GM18511 (cell line): Measurements from ENCODE around the gene MGP.

Source experiments
- ATAC-seq: cut with Tn5 transposase; IDR thresholded peaks from one replicate; pipeline ENCODE4 v1.9.1; 2021; ENCODE audit warnings: mild to moderate bottlenecking, moderate library complexity; ENCODE audit not compliant: unreplicated experiment

MGP gene

DNA sequence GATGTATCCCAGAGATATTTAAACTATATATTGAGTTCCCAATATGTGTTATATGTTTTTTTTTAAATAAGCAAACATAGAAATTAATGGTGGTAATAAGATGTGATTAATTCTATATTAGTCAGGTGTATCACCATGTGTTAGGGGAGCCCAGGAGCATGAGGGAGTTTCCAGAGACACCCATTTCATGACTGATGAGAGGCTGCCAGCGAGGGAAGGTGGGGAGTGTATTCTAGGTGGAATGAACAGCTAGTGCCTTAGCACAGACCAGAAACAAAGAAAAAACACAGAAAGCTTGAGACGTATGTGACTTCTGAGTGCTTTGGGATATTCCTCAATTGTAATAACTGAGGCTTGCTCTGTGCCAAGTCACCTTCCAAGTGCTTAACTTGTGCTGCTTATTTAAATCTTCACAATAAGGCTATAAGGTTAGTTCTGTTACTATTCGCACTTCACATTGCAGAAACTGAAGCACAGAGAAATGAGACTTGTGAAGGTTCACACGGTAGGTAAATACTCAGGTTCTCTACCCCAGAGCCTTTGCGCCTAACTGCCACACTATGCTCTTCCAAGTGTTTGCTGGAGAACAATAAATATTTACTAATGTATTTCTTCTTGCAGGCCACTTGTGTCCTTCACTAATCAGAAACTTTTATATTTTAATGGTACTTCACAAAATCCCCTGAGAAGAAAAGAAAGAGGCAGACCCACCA, 17.9 kb upstream of the MGP start:
- ATAC-seq, result no peak

DNA sequence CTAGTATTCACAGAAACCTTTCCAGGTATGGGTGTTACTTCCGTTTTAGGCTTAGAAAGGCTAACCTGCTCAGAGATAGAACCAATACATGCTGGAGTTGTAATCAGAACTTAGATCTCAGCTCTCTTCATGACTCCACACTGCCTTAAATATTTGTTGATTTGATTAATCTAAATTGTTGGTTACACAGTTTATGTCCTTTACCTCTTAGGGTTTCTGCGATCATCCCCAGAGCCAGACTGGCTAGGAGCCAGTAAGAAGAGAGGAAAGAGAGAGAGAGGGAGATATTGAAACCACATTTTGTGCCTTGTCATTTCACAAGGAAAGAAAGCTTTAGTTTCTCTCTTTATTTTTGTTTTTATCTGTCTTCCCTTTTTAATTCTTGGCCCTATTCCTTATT, 16.8 kb upstream of the MGP start:
- ATAC-seq, result no peak

DNA sequence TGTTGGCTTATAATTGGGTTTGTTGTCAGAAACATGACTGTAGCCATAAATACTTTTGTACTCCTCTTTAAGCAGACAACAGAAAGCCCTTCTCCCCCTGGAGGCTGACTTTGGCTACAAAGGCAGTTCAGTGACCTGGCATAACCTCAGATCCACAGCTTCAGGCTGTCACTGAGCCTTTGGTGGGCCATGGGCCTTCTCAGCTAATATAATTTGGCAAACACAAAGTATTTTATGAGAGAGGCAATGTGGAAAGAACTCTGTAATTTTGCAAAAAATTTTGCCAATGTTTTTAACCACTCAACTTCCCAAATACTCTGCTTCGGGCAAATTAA, 15.5 kb upstream of the MGP start:
- no peak for ATAC-seq

DNA sequence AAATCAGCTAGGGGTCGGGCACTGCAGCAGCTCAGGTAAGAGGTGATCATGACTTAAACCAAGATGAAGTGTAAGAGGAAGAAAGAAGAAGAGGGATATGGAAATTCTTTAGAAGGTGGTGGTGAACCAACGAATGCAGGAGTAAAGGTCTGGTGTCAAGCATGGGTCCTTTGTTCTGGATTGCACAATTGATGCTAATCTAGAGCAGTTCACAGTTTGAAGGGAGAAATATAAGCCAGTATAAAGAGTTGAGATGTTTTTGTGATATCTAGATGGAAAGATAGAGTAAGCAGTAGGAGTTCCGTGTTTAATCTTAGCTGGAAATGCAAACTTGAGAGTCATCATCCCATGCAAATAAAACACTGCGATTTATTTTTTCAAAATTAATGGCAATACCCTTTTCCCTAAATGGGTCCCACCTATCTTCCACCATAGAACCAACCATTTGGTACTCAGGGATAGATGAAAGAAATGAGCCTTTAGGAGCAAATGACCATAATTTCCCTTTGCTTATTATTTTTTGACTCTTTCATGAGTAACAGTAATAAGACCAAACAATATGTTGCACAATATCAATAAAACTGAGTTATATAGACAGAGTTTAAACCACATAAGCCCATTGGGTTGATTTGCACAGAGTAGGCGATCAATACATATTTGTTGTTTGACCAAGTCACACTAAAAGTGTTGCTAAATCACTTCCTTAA, 15.0 kb upstream of the MGP start:
- ATAC-seq, result no peak

DNA sequence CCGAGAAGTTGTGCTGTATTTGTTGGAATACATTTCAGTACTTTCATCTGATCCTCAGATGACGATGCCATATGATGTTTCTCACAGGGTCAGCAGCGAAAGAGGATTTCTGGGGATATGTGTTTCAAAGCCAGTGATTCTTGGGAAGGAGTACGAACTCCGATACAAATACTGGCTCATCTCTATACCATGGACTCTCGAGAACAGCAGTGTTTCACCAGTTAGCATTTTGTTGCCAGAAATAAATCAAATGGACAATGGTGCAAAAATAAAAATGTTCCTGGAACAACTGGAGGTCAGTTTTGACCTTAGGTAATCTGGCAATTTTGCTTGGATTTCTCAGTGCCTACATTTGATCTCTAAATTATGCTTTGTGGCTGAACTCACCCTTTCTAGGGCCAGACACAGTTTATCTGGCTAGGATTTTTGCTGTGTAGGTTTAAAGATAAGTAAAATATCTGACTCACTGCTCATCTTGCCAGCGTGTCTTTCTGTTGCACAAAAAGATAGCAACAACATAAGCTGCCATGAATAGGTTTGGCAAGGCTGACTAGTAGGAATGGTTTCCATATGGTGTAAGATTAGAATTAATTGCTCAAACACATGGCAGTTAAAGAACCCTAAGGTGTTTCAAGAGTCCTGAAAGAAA, 11.0 kb upstream of the MGP start:
- no peak for ATAC-seq

DNA sequence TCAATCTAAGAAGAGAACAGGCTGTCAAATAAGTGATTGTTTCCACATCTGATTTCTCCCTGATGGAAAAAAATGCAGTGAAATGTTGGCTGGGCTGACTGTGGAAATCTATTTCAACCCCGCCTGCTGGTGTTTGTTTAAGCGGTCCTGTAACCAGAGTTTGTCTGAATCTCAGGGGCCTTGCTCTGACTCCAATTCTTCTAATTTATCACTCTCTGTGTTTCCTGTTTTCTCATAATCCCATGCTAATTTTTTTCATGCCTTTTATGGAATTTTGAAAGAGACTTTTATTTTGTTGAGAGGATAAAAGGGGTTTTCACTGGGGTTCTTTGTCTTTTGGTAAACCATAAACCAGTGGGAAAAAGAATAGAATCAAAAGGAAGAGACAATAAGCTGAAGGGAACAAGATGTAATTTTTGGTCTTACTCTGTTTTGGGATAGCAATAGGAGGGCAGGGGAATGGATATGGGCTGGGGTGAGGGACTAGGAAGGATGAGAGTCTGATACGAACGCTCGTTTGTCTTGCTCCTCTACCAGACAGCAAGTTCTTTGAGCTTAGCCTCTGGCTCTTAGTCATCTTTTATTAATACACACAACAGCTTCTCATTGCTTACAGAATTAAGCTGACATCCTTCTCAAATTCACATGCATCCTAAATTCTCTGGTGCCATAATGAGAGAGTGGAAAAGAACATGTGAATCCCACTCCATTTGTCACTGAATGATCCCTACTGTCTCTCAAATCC, 8.0 kb upstream of the MGP start:
- no peak for ATAC-seq

DNA sequence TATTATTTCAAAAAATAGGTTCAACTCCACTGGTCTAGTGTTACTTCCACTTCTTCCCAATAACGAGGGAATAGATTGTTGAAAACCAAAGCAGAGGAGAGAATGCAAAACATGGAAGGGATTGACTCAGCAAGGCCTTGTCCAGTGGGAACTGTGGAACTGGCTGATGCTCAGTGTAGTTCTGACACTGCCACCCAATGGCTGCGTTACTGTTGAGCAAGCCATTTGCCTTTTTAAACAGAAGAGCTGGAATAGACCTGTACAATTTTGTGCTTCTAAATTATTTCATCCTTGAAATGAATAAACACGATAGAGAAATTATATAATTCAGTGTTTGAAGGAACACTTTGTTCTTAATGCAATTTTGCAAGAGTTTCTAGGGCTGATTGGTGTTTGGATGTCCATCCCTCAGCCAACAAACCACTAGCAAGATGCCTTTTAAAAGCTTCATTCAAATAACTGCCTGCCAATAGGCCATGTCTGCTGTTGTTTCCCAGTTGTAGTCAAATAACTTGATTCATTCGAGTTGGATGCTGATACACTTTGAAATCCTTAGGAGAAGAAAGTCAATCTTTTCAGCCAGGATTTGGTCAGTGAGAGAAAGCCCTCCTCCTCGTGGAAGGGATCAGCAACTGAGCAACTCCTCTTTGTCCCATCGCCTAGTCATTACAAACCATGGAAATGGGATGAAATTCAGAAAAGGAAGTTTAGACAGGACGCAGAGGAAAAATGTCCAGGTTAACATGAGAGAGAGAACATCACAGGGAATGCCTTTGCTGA, 7.3 kb upstream of the MGP start:
- no peak for ATAC-seq

DNA sequence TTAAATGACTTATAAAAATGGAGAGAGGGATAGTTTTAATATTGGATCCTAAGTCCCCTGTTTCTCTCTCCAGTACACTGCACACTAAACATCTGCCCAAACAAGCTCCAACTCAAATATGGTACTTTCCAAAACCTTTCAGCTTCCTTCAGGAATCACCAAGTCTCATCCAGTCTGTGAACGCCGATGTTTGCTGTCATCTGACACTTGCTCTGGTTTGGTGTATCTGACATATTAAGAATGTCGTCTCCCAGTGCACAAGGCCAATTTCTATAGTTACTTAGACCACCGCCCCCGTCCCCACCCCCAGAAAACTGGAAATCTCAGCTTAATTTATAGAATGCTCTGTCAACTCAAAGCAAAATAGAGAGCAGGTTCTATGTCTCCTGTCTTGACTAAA, 5.0 kb upstream of the MGP start:
- no peak for ATAC-seq

DNA sequence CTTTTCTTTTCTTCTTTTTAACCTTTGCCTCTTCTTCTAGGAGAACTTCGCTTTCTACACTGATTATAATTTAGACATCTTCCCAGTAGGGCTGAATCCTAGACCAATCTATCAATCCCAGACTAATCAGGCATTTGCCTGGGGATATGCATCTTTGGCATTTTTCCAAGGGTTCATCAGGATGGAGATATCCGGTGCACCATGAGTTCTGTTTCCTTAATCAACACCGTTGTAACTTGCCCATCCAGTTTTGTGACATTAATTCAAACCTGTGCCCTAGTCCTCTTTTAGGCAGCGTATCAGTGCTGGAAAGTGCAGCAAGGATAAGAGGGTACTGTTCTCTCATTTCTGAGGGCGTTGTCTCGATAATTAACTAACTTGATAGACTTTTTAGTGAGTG, 617 bp upstream of the MGP start:
- ATAC-seq, result no peak

DNA sequence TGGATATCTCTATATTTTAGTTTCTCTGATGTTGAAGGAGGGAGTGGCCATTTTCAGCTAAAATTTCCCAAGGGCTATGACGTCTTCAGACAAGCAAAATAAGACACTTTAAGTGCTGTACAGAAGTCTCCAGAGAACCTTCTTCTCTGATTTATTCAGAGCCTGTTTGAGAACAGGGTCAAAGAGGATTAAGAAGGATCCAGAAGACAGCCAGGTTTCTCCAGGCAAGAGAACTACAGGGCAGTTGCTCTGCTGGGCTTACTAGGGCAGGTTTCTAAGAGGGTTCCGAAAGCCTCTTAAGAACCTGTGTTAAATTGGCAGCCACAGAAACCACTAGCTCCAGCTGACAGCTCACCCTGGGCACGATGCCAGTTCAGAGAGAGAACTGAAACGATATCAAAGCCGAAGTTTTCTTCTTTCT, 1.2 kb downstream of the MGP start:
- ATAC-seq, result peak; percentile 99

DNA sequence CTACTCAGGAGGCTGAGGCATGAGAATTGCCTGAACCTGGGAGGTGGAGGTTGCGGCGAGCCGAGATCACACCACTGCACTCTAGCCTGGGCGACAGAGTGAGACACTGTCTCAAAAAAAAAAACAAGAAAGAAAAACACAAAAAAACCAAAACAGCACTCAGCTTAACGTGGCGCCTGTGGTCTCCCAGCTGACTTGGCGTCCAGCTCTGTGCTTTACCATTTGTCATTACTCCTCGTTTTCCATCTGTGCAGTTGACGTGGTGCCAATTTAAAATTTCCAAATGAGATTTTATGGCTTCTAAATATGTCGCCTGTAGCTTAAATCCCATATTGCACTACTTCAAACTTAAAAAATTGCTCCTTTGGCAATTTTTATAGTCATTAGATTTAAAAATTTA, 2.0 kb downstream of the MGP start:
- ATAC-seq, result no peak

DNA sequence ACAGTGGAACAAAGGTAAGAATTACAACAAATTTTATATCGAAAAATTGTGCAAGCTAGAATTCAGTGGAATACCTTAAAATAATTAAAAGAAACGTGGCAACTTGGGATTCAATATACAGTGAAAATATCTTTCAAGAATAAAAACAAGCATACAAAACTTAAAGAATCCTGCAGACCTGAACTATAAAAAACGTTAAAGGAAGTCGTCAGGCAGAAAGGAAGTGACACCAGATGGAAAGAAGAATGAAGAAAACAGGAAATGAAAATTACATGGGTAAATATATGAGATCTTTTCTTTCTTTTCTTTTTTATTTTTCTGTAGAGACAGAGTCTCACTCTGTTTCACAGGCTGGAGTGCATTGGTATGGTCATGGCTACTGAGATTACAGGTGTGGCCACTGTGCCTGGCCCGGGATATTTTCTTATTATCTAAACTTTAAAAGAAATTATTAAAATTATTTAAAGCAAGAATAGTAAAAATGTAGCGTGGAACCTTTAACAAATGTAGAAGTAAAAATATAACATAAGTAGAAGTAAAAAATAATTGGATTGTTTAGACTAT, 4.7 kb downstream of the MGP start:
- no peak for ATAC-seq

DNA sequence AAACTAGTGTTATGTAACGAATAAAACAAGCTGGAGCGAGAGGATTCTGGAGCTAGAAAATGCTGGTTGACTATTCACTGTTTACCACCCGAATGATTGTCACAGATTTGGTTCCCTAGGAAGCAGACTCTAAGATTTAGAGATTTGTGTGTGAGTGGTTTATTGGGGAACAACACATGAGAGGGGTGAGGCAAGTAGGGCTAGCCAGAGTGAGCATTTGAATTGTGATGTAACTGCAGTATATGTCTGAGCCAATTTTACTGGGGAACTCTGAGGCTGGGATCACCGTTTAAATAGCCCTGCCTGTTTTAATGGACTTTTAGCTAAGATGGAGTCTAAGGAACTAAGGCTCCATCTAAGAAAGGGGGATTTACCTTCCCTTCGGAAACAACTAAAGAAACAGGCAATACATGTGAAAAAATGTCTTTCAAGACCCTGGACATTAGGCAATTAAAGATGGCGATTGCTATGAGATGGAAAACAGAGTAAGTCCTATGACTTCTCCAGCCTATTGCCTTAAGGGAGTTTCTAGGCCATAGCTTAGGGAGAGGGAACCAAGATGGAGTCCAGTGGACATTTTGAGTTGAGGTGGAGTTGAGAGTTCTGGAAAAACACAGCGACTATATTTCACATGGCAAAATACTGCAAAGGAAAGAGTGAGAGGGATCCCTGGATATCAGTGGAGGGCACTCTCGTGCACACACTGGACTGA, 6.3 kb downstream of the MGP start:
- no peak for ATAC-seq

DNA sequence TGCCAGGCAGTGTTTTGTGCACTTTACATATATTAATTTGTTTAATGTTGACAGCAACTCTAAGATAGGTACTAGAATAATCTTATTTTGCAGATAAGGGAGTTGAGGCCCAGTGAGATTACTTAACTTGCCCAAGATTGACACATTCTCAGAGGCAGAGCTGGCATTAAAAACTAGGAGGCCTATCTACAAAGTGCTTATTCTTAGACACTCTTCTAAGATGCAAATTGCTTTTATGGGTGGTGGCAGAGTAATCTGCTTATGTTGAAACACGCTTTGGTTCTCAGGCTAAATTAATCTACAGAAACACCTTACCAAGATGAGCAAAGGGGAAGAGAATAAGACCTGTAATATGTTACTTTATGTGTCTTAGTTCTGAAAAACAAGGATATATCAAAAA, 7.2 kb downstream of the MGP start:
- no peak for ATAC-seq

DNA sequence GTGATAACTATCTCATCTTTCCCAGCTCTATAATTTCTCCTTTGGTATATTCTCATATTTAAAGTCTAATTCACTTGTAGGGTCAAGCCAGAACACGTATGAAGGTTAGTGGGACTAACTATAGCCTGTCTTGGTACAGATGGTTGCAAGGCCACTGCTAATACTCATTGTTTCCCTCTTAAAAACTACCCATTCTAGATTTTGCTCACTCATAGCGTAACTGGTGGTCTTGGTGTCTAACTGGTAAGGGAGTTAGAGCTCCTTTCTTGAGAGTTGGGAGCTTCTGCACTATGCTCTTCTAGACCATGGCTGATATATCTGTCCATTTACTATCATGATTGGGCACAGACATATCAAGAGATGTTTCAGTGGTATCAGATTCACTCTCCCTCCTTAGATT, 8.8 kb downstream of the MGP start:
- ATAC-seq, result no peak

DNA sequence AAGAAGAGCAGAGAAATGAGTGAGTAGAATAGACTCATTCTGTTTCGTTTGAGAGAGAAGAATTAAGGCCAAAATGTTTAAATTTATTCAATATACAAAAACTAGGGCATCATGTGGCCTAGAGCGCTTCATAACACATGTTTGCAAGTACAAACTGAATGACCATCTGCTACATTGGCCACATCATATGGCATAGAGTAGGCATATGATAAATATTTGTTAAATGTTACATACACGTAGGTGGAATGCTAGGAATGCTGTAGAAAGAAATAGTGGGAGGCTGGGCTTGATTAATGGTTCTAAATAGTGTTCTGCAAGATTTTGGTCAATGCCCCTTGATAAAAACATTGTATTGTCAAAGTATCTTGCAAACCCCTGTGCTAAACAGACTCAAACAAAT, 10.8 kb downstream of the MGP start:
- ATAC-seq, result no peak

DNA sequence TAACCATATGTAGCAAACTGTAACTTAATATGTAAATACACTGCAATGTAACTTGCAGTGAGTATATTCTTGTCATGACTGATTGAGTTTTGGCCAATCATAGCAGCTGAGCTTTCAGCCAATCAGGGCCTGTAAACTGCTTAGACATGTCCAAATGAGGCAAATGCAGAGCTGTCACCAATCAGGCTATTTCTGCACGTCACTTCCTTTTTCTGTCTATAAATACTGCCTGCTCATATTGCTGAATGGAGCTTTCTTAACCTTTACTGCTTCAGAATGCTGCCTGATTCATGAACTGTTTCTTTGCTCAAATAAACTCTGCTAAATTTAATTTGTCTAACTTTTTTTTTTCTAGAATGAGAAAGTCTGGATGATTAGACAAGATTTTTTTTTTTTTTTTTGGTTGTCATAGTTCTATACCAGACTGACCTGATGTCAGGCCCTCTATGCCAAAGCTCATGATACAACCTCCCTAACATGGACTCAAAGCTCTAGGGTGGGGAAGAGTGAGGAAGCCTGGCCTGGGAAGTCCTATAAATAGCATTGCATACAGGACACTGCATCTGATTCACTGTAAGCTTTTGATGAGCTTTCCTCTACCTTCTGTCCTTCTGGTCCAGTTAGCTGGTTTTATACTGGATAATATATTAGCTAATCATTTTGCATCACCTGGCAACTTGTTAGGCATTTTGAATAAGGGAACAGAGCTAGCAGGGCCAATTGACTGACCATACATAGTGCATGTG, 12.0 kb downstream of the MGP start:
- no peak for ATAC-seq

DNA sequence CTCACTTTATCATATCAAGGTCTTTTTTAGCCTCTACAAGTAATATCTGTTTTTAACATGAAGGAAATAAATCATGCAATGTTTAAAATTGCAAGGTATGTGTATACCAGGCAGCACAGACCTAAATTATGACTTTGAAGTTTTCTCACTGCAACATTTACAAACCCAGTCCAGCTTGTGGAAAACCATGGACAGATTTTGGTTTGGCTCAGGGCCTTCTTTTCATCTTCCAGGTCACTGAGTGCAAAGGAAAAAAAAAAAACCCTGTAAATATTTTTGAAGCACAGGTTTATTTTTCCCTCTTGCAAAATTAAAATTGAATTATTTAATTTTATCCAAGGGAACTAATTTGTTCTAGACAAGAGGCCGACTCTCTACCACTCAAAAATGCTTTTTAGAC, 13.8 kb downstream of the MGP start:
- ATAC-seq, result no peak

DNA sequence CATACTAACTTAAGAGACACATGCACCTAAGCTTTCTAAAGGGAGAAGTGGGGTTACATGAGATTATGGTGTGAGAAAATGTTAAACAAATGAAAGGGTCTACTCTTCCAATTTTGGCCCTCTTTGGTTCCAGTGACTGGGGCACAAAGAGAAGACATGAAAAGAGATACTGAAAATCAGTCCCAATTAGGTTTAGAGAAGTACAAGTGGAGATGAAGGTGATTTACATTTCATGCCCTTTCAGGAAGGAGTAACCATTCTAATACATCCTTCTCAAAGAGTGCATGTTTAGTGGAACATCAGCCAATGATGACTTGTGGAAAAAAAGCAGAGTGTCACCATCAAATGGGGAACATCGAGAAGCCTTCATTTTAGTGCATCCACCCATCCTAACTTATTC, 14.4 kb downstream of the MGP start:
- ATAC-seq, result no peak
